HEK293 (cell line): ENCODE measurements around the gene FUCA1.
A peak's percentile ranks its signal among the peaks of the same experiment; 100 is the strongest.

Experiments
- FEZF1 ChIP-seq: fragments of 450-650 bp; formaldehyde crosslinking; IDR thresholded peaks from 2 replicates; pipeline ENCODE4 v1.5.1; 2016; ENCODE audit warnings: missing biosample characterization, missing genetic modification characterization
- MEIS1 ChIP-seq: sonication (generic); formaldehyde crosslinking; IDR thresholded peaks from 2 replicates; pipeline ENCODE4 v1.8.1; 2022; ENCODE audit warnings: missing genetic modification reagents, mild to moderate bottlenecking, borderline replicate concordance
- TCF7L2 ChIP-seq: IDR thresholded peaks from 2 replicates; pipeline ENCODE4 v1.6.1; 2011; ENCODE audit warnings: low read depth, mild to moderate bottlenecking, inconsistent platforms, low read length, moderate library complexity, borderline replicate concordance
- ZNF112 ChIP-seq: fragments of 450-650 bp; formaldehyde crosslinking; IDR thresholded peaks from 2 replicates; pipeline ENCODE4 v1.5.0; 2017; ENCODE audit warnings: missing biosample characterization, missing genetic modification characterization
- ZNF549 ChIP-seq: fragments of 450-650 bp; IDR thresholded peaks from 2 replicates; pipeline ENCODE4 v1.5.1; 2018; ENCODE audit warnings: missing biosample characterization, missing genetic modification characterization, mild to moderate bottlenecking, inconsistent platforms, moderate library complexity
- ZNF561 ChIP-seq: fragments of 450-650 bp; IDR thresholded peaks from 2 replicates; pipeline ENCODE4 v1.5.1; 2018; ENCODE audit warnings: missing biosample characterization, missing genetic modification characterization, borderline replicate concordance
- TF ChIP-seq, protein P1 (sequence below): fragments of 450-650 bp; formaldehyde crosslinking; IDR thresholded peaks from 2 replicates; pipeline ENCODE4 v1.5.1; 2016; ENCODE audit warnings: missing biosample characterization, missing genetic modification characterization
- TF ChIP-seq, protein P2 (sequence below): fragments of 450-650 bp; formaldehyde crosslinking; IDR thresholded peaks from 2 replicates; pipeline ENCODE4 v1.5.1; 2017; ENCODE audit warnings: missing biosample characterization, missing genetic modification characterization
- TF ChIP-seq, protein P3 (sequence below): fragments of 450-650 bp; formaldehyde crosslinking; IDR thresholded peaks from 2 replicates; pipeline ENCODE4 v1.5.1; 2016; ENCODE audit warnings: missing biosample characterization, missing genetic modification characterization

DNA sequence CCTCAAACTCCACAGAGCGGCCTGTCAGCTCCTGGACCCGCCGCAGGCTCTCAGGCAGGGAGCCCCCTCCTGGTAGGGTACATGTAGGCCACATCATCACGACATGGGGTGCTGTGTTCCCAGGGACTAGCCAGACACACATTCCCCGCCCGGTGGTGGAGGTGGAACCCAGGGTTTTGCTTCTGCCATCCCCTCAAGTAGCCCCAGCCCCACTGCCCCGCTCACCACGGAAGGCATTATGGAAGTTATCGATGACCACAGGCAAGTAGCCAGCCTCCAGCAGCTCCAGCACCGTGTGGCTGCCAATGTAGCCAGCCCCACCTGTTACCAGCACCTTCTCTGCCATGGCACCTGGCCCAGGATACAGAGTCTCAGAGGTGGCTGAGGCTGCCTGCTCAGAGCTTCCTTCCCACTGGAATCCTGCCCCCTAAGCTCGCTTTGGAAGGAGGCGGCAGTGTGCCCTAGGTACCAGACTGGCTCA lies 69.4 kb downstream of the FUCA1 start:
- TF ChIP-seq, protein P1, sequence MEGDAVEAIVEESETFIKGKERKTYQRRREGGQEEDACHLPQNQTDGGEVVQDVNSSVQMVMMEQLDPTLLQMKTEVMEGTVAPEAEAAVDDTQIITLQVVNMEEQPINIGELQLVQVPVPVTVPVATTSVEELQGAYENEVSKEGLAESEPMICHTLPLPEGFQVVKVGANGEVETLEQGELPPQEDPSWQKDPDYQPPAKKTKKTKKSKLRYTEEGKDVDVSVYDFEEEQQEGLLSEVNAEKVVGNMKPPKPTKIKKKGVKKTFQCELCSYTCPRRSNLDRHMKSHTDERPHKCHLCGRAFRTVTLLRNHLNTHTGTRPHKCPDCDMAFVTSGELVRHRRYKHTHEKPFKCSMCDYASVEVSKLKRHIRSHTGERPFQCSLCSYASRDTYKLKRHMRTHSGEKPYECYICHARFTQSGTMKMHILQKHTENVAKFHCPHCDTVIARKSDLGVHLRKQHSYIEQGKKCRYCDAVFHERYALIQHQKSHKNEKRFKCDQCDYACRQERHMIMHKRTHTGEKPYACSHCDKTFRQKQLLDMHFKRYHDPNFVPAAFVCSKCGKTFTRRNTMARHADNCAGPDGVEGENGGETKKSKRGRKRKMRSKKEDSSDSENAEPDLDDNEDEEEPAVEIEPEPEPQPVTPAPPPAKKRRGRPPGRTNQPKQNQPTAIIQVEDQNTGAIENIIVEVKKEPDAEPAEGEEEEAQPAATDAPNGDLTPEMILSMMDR (tag by site-specific recombination) = peak; percentile 40; the same call in 1 of the 2 replicates
- TF ChIP-seq, protein P2, sequence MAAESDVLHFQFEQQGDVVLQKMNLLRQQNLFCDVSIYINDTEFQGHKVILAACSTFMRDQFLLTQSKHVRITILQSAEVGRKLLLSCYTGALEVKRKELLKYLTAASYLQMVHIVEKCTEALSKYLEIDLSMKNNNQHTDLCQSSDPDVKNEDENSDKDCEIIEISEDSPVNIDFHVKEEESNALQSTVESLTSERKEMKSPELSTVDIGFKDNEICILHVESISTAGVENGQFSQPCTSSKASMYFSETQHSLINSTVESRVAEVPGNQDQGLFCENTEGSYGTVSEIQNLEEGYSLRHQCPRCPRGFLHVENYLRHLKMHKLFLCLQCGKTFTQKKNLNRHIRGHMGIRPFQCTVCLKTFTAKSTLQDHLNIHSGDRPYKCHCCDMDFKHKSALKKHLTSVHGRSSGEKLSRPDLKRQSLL (tag by site-specific recombination) = no peak
- no peak for TF ChIP-seq ZNF561 (tag by site-specific recombination)
- TF ChIP-seq MEIS1 = no peak
- no peak for TF ChIP-seq FEZF1
- no peak for TF ChIP-seq ZNF112 (tag by site-specific recombination)
- no peak for TF ChIP-seq ZNF549
- no peak for TF ChIP-seq TCF7L2
- TF ChIP-seq, protein P3, sequence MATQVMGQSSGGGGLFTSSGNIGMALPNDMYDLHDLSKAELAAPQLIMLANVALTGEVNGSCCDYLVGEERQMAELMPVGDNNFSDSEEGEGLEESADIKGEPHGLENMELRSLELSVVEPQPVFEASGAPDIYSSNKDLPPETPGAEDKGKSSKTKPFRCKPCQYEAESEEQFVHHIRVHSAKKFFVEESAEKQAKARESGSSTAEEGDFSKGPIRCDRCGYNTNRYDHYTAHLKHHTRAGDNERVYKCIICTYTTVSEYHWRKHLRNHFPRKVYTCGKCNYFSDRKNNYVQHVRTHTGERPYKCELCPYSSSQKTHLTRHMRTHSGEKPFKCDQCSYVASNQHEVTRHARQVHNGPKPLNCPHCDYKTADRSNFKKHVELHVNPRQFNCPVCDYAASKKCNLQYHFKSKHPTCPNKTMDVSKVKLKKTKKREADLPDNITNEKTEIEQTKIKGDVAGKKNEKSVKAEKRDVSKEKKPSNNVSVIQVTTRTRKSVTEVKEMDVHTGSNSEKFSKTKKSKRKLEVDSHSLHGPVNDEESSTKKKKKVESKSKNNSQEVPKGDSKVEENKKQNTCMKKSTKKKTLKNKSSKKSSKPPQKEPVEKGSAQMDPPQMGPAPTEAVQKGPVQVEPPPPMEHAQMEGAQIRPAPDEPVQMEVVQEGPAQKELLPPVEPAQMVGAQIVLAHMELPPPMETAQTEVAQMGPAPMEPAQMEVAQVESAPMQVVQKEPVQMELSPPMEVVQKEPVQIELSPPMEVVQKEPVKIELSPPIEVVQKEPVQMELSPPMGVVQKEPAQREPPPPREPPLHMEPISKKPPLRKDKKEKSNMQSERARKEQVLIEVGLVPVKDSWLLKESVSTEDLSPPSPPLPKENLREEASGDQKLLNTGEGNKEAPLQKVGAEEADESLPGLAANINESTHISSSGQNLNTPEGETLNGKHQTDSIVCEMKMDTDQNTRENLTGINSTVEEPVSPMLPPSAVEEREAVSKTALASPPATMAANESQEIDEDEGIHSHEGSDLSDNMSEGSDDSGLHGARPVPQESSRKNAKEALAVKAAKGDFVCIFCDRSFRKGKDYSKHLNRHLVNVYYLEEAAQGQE (tag by site-specific recombination) = no peak
